GM19395 (cell line): Measurements from ENCODE around the gene LZTS2.
A peak's percentile ranks its signal among the peaks of the same experiment; 100 is the strongest.
"Not testable (repeated sequence)": the region's sequence is repeated elsewhere in the genome, so short reads cannot be mapped to it uniquely, and the experiment has no call there.

Experiments
- ATAC-seq: cut with Tn5 transposase; IDR thresholded peaks from one replicate; pipeline ENCODE4 v1.9.1; 2021; ENCODE audit warnings: mild to moderate bottlenecking, moderate library complexity; ENCODE audit not compliant: unreplicated experiment

The LZTS2 gene, protein sequence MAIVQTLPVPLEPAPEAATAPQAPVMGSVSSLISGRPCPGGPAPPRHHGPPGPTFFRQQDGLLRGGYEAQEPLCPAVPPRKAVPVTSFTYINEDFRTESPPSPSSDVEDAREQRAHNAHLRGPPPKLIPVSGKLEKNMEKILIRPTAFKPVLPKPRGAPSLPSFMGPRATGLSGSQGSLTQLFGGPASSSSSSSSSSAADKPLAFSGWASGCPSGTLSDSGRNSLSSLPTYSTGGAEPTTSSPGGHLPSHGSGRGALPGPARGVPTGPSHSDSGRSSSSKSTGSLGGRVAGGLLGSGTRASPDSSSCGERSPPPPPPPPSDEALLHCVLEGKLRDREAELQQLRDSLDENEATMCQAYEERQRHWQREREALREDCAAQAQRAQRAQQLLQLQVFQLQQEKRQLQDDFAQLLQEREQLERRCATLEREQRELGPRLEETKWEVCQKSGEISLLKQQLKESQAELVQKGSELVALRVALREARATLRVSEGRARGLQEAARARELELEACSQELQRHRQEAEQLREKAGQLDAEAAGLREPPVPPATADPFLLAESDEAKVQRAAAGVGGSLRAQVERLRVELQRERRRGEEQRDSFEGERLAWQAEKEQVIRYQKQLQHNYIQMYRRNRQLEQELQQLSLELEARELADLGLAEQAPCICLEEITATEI

DNA sequence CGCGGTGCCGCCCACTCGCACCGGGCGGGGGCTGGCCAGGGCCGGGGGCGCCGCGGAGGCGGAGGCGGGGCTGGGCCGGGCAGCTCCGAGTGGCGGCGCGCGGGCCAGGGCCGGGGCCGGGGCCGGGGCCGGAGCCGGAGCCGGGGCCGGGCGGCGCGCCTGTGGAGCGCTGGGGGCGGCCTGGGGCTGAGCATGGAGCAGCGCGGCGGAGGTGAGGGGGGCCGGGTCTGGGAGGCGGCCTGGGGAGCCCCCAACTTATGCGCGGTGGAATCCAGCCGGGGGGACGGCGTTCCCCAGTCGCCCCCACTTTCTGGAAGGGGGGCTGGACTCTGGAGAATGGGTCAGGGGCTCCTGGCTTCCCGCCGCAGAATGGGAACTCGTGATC, at the start of gene LZTS2:
LZTS2 (plus strand) TSS at position 67 of the 385 bp plus-strand sequence. CDS start 2,731 bp downstream, outside the sequence.
- ATAC-seq = no peak

DNA sequence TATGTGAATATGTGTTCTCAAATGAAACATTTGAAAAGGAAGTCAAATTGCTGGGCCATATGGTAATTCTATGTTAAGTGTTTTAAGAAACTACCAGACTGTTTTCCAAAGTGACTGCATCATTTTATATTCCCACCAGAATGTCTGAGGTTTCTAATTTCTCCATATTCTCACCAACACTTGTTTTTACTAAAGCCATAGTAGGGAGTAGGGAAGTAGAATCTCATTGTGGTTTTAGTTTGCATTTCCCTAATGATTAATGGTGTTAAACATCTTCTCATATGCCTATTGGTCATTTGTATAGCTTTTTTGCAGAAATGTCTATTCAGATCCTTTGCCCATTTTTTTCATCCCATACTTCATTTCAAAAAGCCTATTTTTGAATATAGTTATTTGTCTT, 39.4 kb upstream of the LZTS2 start:
- ATAC-seq = no peak

DNA sequence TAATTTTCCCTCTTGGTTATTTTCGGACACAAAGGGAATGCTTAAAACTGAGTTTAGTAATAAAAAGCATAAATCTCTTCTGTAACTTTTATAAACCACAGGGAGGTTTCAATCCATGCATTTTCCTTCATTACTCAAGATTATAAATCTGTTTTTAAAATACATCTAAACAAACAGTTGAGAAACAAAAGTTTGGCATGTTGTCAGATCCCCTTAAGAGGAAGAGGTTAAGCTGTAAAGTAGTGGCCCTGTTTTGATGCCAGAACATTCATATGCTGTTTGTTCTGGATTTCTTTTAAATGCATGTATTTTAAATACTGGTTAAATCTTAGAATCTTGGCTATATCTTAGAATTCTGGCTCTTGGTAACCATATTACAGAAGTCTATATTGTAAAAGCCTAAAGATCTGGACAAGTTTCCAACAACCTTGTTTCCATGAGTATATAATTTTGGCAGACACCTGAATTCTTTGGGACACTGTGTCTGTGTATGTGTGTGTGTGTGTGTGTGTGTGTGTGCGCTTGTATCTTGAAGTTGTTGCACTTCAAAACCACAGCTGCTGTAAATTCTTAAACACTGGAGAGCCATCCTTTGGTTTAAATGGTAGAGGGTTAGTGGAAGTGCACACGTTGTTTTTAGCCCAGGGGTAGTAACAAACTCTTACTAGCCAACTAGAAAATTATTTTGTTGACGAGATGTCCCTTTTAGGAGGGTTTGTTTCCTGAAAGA, 37.1 kb upstream of the LZTS2 start:
- no peak for ATAC-seq

DNA sequence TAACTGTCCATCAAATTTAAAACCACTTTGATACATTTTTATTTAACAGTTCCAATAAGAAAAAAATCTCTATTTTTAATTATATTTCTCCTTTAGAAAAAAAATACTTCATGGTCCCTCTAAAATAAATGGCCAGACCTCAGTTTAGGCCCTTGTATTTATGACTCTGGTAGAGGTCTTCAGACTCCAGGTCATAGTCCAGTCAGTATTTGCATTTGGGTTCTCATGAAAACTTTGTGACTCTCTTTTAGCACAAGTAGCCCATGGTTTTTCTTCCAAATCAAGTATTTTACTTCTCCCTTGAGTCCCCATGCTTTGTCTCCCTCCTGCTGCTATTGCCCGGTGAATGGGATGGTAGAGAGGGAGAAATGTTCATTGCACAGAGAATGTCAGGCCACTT, 35.8 kb upstream of the LZTS2 start:
- ATAC-seq = no peak

DNA sequence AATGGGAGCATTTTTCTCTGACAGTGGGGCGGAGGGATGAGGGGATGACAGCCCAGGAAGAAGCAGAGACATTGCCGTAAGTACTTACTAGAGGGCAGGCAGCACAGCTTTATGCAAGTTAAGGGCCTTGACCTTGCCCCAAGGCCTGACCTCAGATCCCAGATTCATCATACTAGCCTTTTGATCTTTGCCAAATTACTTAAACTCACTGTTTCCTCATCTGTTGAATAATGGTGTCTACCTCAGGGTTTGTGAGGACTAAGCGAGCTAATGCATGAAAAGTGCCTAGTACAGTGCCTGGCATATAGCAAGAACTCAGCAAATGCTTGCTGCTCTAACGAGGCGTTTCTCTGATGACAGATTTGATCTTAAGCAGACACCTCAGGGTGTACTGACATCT, 33.8 kb upstream of the LZTS2 start:
- ATAC-seq = no peak

DNA sequence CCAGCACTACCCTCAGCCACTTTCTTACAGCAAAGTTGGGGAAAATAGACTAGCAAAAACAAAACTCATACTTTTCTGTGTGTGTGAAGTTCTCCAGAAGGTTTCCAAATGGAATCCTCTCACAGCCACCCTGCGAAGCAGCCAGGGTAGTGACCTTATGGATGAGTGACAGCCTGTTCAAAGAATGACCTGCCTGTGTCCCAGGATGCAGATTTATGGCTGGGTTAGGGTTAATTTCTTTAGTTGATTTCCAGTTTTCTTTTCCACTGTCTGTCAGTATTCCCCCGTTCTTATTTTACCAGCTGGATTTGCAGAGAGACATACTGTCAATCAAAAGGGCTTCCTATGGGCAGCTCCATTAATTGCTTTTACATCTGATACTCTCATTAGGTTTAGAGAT, 32.7 kb upstream of the LZTS2 start:
- no peak for ATAC-seq

DNA sequence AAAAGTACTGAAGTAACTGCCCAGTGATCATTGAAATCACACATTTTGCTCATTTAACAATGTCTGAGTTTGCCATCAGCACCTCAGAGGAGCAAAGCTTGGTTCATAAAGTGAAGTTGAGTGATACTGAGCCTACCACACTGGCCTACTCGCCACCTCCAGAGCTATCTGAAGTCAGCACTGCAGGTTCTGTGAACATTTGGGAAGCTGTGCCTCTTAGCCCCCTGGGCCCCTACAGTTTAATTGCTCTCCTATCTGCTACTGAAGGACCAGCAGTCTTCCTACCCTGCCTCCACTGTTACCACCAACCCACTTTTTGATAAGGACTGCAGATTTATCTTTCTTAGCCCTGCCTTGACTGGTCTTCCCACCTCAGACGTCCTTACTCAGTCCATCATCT, 32.3 kb upstream of the LZTS2 start:
- ATAC-seq = no peak

DNA sequence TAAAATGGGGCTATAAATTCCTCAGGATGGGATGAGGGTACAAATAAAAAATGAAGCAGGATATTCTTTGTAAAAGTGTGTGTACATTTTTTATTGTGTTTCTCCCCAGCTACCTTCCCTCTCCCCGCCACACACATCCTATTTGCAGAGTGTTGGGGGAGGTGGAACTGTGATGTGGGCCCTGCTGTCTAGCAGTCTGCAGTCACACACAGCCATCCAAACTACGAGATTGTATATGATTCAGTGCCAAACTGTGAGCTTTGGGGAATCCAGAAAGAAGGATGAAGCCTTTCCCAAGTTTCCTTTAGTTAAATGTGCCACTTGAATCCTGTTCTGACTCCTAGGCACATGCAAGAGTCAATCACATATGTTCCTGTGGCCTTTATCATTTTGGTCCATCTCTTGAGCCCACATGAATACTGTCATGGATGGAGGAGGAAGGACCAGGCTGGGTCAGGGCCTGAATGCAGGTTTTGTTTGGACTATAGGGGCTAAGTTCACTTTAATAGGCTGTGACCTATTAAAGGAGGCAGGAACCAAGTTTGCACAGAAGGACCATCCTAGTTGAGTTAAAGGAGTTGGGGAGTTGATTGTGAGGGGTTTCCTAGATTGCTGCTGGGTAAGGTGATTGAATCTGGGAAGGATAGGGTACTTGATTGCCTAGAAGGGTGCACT, 31.4 kb upstream of the LZTS2 start:
- no peak for ATAC-seq

DNA sequence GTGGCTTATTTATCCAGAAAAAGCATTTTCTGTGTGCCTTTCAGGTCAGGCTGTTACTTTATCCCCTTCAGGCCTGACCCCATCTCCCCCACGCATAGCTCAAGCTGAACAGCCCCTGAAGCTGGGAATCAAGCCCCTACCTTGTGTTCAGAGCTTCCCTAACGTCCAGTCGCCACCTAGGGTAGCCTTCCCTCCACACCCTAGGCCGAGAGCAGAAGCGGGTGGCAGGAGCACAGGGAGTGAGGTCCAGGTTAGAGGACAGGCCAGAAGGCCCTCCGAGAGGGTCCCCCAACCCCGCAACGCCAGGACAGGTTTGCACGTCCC, 30.8 kb upstream of the LZTS2 start:
- no peak for ATAC-seq

DNA sequence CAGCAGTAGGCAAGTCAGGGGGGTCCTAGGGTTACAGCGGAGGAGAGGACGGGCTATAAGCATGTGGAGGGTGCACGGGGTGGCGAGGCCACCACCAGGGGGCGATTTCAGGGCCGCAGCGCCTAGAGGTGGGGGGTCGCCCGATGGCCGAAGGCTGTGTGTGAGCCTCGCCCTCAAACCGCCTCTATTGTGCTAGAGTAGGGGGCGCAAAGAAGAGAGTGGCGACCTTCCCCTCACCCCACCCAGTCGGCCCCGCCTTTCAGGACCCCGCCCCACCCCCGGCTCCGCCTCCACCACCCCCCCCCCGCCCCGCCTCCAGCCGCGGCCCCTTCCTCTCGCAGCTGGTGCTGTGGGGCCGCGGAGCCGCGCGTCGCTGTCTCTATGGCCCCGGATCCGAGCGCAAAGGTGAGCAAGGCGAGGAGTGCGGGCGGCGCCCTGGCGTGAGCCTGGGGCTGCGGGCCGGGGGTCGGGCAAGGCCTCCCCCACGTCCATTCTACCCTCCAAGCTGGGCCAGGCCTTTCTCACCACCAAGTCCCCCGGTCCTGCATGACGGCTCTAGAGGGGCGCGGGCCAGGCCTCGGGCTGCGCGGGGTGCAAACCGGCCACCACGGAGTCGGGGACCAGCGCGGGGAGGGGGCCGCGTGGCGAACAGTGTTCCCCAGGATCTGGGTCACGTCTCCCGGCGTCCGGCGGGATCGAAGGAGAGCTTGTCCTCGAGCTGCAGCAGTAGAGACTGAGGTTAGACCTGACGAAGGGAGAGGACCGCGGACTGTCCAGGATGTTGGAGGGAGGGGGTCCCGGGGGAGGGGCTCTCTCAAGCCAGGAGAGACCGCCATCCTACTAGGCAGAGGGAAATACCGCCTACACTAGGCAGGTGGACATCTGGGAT, 30.2 kb upstream of the LZTS2 start, which contains the start of gene SEMA4G:
SEMA4G (plus strand) TSS at position 318 of the 889 bp plus-strand sequence. CDS start 3,409 bp downstream, outside the sequence.
- ATAC-seq = peak; percentile 63

DNA sequence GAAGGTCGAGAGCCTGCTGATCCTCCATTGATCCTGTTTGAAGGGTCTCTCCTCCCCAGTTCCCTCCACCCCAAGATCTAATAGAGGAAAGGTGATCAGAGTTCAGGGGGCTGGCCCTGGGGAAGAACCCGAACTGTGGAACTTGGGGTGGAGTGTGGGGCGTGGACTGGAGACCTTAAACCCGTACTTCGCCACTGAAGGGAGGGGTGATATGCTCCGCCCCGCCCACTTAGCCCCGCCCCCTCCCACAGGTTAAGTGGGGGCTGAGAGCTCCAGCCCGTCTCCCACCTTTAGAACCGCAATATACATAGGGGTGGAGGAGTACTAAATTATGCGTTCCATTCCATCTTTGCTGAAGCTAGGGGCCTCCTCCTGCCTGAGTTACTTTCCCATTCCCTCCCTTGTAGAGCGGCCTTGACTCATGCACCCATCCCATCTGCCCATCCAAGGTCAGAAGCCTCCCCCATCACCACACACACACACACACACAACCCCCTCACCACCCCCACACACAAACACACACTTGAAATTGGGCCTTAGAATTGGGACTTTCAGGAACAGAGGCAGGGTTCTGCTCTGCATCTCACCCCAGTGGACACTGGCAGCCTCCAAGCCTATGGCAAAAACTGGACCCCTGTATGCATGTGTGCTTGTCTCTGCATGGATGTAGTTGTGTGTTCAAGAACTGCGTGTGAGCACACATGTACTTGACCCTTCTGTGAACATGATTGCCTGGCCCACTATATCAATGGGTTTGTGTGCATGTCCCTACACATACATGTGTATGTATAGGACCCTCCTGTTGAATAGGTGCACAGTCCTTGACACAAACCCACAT, 29.3 kb upstream of the LZTS2 start:
- ATAC-seq = no peak

DNA sequence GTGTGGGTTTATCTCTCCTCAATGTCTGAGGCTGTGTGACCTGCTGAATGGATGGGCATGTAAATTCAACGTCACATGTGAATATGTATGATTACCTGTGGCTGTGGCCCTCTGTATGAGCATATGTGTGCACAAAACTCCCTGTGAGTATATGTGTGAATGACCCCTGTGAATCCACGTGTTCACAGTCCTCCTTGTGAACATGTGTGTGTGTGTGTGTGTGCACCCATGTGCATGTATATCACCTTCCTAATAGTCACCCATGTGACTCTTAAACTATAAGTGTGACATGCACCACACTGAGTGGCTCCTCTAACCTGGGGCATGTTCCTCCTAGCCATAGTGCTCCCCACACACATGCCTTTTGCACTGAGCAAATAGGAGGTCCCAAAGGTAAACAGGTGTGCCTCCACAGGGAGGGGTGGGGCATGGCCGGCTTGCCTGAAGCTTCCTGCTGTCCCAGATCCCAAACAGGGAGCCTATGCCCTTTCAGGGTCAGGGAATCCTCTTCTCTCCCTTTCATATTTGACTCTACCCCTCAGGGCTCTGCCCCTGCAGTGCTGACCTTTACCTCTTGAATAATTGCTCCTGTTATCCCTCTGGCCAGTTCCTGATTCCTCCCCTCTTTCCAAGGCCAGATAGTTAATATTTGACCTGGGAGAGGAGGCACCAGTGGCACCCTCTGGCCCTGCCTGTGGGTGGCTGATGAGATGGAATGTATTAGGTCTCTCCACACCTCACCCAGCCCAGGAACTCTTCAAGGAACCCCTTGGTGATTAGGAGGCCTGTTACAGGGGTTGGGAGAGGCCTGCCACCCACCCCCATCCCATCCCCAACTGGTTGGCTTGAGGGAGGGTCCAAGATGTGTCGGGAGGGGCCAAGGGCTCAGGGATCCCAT, 28.4 kb upstream of the LZTS2 start:
- ATAC-seq = no peak

DNA sequence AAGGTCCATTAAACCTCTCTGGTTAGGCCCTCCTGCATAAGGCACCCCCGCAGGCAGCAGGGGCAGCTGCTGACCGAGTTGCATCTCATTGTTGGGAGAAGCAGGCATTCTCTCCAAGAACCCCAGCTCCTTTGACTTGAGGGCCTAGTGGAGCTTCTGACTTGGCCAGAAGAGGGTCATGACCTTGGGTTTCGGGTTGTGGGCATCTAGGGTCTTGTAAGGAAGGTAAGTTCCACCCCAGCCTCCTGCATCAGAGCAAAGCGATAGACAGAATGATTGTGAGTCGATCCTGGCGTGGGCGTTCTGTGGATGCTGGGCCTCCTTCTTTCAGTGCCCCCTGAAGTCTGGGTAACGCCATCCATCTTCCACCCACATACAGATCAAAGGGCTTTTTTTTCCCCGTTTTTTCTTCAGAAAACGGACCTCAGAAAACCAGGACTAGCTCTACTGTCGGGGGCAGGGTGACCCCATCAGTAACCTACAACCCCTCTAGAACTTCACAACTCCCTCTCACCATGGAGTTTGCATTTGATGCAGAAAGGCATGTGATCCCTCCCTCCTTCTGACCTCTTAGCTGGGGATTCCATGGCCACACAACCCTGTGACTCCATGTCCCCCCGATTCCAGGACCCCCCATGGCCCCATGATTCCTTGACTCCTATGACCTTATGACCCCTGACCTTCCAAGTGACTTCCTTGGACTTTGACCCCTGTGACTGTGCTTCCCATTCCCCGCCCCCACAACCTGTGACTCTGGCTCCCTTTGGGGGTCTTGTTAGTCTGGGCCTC, 27.3 kb upstream of the LZTS2 start:
- ATAC-seq = no peak

DNA sequence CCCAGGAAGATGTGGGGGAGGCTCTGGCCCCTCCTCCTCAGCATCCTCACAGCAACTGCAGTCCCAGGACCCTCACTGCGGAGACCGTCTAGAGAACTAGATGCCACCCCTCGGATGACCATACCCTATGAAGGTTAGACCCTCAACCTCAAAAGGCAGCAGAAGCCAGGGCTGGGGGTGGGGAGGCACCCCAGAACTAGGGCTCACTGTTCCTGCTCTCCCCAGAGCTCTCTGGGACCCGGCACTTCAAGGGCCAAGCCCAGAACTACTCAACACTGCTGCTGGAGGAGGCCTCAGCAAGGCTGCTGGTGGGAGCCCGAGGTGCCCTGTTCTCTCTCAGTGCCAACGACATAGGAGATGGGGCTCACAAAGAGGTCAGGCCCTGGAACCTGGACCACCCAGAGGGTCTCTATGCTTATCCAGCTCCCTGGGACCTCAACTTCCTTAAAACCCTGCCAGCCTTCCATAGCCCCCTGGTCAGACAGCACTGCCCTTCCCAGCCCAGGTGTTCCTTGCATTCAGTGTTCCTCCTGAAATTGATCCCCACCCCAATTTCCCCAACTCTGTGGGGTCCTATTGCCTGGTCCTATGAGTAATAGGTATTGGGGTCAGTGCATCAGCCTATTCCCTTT, 26.6 kb upstream of the LZTS2 start:
- ATAC-seq = no peak

DNA sequence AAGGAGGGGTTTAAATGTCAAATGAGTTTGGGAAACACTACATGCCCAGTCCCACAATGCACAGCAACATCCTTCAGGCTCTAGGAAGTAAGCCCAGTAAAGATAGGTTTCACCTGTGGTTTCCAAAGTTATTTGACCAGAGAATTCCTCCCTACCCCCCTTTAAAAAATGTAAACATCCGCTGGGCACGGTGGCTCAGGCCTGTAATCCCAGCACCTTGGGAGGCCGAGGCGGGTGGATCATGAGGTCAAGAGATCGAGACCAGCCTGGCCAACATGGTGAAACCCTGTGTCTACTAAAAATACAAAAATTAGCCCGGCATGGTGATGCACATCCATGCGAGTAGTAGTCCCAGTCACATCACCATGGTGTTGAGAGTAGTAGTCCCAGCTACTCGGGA, 24.2 kb upstream of the LZTS2 start:
- ATAC-seq = not testable (repeated sequence)

DNA sequence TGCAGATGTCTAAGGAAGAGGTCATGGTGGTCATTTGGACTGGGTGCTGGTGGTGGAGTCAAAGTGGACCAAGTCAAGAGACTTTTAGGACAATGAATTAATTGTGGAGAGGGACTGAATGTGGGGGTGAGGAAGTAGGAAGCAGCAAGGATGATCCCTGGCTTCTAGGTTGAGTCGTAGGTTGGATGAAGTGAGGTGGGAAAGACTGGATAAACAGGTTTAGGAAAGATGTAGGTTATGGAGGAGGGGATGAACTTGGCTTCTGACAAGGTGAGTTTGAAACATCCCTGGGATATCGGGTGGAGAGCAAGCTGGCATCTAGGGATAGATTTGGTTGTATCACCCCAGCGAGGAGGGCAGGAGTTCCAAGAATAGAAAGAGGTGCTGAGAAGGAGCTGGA, 22.7 kb upstream of the LZTS2 start:
- no peak for ATAC-seq

DNA sequence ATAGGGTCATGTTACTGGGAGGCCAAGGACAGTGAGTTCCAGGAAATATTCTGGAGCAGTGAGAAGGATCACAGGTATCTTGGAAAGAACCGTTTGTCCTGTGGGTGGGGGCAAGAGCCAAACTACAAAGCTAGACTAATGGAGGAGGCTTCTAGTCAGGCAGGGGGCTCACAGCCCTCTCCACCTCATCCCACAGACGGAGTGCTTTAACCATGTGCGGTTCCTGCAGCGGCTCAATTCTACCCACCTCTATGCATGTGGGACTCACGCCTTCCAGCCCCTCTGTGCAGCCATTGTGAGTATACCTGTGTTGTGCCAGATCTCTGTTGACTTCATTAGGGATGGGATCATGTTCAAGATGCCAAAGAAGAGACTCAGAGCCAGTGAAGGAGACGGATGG, 22.2 kb upstream of the LZTS2 start:
- ATAC-seq = no peak
